HG03442 (cell line): ENCODE results near the gene LMX1B.

Experiments
- ATAC-seq: cut with Tn5 transposase; IDR thresholded peaks from one replicate; pipeline ENCODE4 v1.9.1; 2021; ENCODE audit warnings: mild to moderate bottlenecking, moderate library complexity; ENCODE audit not compliant: unreplicated experiment

The LMX1B gene

GRCh38 chr9:126734877-126735276 is 121.1 kb downstream of the LMX1B start:
- no peak for ATAC-seq

GRCh38 chr9:126735482-126735881 is 121.8 kb downstream of the LMX1B start:
- ATAC-seq, result no peak

- ATAC-seq, result no peak
These were observed 124.8 kb downstream of the LMX1B start for GRCh38 chr9:126738553-126738952.

- ATAC-seq, result no peak
These were observed 129.3 kb downstream of the LMX1B start for GRCh38 chr9:126743041-126743440.

- no peak for ATAC-seq
These were observed 132.1 kb downstream of the LMX1B start for GRCh38 chr9:126745574-126746411.
